CD4-positive, alpha-beta T cell treated with Interleukin-2 at 100 ng/mL for 4 hours (primary cell): ENCODE data around the gene ATP5MC3.
A peak's percentile ranks its signal among the peaks of the same experiment; 100 is the strongest.

ENCODE experiments used
- DNase-seq: peaks from one replicate; pipeline ENCODE4 v3.0.0-alpha.2; 2020; ENCODE audit warnings: low spot score

ATP5MC3 gene

DNA sequence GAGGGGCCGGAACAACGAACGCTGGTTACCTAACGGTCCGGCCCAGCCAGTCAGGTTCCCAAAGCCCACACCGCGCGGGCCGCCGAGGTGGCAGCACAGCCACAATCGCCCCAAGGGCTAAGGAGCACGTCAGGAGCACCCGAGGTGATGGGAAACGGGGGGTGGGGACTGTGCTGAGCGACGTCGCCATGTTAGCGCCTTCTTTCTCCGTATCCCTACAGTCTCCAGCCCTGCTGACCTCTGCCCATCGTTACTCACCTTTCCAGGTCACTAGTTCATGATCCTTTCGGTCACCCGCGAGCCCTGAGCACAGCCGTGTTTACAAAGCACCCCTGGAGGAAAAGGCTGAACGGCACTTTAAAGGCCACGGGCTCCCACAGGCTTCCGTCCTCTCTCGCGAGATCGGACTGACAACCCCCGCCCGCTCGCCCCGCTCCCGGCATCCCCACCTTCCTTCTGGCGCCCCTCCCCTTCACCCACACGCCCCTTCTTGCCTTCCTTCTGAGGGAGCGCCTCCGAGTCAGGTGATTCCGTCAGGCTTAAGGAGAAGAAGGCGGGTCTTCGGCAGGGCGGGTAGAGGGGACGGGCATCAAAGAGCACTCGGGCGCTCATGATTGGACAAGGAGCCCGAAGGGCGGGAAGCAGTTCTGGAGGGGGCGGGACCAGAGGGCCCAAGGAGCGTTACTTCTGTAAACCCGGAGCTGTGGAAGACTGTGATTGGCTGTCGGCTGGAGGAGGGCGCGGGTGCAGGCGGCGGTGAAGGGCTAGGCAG is 13.5 kb downstream of the ATP5MC3 start, which contains the start of gene ATF2:
Gene ATF2, minus strand, starts transcription at position 412 of the 772 bp plus-strand sequence. CDS start 31,760 bp downstream, outside the sequence.
- DNase-seq, result peak; percentile 99

DNA sequence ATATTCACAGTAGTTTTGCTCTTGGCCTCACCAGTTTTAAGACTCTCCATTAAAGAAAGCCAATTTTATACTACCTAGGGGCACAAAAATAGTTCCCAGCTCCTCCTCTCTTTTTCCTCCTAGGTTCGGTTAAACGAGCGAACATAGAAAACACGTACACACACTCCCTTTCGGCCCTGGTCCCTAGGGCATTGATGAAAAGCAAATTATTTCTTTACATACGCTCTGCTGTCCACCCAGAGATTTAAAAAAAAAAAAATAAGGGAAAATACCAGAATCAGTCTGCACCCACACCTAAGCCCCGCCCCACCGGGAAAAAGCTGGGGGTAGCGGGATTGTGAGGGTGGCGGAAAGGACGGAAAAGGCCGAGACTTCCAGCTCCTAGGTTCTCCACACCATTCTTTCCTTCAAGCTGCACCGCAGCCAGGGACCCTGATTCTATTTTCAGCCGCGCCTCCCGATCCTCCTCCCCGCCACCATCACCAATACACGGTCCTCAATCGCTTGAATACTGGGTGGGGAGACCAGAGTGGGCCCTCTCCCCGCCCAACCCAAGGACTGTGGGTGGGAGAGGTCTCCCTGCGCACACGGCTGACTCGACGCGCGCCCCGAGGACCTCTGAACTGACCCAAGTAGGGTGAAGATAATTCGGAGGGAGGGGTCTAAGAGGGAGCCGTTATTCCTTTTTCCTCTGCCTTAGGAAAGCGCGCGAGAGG is 14.3 kb downstream of the ATP5MC3 start:
- DNase-seq, result peak; percentile 27

DNA sequence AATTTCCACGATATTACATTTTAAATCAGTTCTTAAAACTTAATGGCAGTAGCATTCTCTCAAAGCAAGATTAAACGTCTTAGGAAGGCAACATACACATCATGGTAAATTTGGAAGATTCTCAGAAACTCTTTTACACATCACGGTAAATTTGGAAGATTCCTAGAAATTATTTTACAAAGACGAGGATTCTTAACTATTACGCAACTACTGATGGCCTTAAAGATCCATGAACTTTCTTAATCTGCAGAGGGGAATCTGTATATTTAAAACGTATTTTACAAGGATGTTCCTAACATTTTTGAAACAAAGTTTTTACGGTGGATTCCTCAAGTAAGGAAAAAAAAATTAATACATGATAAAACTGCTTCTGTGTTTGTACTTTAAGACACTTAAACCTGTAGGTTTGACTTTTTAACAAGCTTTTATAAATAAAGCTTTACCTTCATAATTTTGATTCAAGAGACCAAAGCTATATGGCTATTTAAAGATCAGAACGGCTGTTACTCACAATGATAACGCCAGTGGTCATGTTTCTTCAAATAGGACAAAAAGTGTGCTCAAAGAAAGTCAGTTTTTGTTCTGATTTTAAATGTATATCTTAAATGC is 15.2 kb downstream of the ATP5MC3 start:
- no peak for DNase-seq

DNA sequence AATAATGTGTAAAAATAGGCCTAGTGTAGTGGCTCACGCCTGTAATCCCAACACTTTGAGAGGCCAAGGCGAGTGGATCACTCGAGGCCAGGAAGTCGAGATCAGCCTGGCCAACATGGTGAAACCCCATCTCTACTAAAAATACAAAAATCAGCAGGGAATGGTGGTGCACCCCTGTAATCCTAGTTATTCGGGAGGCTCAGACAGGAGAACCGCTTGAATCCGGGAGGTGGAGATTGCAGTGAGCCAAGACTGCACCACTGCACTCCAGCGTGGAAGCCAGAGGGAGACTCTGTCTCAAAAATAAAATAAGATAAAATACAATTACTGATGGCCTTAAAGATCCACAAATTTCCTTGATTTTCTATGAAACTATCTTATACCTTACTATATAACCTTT is 17.3 kb downstream of the ATP5MC3 start:
- DNase-seq, result no peak

DNA sequence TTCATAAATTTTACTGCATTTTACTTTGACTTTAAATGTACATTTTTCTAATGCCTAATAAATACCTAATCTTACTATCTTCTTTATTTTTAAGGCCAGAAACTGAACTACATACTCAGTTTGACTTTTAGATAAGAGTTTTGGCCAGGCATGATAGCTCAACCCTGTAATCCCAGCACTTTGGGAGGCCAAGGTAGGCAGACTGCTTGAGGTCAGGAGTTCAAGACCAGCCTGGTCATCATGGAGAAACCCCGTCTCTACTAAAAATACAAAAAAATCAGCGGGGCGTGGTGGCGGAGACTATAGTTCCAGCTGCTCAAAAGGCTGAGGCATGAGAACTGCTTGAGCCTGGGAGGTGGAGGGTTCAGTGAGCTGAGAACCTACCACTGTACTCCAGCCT is 22.6 kb downstream of the ATP5MC3 start:
- DNase-seq, result no peak

DNA sequence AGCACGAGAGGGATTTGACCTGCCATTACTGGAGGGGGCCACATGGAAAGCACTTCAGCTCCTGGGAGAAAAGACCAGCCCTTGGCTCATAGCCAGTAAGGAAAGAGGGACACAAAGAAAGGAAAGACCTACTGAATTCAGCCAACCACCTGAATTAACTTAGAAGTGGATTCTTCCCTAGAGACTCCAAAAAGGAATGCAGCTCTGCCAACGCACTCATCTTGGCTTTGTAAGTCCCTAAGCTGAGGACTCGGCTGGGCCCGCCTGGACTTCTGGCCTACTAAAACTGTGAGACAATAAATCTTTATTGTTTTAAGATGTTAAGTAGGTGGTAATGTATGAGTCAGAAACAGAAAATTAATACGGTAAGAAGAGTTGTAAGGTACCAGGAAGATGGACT is 25.0 kb downstream of the ATP5MC3 start:
- DNase-seq, result no peak

DNA sequence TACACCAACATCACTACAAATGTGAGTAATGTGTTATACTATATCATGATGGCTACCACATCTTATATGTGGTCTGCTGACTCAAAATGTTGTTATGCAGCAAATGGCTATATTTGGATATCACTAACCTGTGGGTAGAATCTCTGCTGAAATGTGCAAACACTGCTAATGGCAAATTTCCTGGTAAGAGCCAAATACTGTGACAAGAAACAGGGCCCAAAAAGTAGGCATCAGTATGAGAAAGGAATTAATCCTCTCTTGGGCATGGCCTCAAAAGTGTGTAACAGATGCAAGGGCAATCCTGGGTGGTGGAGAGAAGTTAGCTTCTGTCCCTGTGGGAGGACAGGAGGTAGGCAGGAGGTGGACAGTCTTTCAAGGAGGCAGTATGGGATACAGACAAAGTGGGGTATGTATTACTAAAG is 26.8 kb downstream of the ATP5MC3 start:
- DNase-seq, result peak; percentile 21

DNA sequence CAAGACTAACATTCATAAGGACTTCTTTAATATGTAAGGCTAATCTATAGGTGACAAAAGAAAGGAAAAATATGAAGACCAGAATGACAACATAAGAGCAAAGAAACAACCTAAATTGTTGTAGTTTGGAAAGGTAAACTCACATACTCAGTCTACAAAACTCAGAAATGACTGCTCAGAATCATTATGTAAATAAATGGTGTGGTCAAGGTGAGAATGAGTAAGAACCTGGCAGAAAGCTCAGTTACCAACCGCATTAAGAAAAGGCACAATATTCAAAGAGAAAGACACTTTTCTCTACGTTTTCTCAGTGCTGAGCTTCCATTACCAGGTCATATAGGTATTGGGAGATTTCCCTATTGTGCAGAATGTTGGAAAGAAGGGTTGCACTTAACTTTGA is 29.3 kb downstream of the ATP5MC3 start:
- DNase-seq, result no peak

DNA sequence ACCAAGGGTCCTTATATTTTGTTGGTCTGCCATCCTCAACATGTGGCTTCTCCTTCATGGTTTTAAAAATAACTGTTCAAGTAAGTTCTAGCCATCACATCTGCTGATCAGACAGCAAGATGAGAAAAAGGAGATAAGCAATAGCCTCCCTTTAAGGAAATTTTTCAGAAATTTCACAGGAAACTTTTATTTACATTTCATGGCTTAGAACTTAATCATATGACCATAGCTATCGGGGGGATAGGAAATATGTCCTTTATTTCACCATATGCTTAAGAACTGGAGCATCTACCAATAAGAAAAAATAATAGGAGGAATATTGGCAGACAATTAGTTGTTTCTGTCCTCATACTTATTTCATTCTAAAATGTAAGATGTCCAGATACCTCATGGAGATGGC is 29.7 kb downstream of the ATP5MC3 start:
- no peak for DNase-seq

DNA sequence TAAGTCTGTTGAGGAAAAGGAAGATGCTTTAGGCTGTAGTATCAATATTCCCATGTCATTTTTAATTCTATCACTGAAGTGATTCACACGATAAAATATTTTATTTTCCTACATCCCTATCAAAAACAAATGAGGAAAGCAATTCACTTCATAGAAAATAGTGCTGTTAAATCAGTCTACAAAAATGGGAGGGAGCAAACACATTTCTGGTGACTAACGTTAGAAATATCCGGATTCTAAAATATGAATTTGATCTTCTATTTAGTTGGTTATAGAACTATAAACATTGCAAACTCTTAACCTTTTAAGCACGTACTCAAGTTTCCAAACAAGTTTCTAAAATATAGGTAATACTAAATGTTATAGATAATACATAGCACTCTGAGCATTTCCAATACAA is 34.3 kb downstream of the ATP5MC3 start:
- no peak for DNase-seq

DNA sequence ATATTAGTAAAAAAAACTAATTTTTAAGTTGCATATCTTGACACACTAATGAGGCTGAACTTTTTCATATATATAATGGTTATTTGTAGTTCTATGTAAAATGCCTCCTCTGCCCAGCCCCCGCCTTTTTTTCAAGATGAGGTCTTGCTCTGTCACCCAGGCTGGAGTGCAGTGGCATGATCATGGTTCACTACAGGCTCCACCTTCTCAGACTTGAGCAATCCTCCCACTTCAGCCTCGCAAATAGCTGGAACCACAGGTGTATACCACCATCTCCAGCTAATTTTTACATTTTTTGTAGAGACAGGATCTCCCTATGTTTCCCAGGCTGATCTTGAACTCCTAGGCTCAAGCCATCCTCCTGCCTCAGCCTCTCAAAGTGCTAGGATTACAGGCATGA is 37.8 kb downstream of the ATP5MC3 start:
- no peak for DNase-seq

DNA sequence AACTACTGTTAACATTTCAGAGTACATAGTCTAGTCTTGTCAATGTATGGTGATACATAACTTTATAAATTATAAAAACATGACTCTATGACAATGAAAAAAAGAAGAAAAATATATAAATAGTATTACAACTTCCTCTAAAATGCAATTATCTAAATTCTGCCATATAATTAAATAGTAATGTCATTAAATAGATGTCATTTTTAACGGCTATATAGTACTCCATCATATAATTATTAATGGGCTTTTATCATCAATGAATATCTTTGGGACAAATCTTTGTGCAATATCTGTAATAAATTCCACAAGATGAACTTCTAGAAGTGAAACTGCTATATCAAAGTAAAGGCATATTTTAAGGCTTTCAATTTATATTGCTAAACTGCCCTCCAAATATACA is 38.3 kb downstream of the ATP5MC3 start:
- DNase-seq, result no peak

DNA sequence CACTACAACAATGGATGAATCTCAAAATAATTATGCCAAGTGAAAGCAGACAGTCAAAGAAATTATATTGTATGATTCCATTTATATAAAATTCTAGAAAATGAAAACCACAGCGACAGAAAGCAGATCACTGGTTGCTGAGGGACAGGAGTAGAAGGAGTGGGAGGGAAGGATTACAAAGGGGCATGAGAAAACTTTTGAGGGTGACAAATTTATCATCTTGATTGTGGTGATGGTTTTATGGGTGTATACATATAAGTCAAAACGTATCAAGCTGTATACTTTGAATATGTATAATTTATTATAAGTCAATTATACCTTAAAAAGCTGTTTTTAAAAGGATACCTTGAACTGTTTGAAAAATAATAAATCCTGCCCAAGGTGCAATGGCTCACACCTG is 41.2 kb downstream of the ATP5MC3 start:
- no peak for DNase-seq

DNA sequence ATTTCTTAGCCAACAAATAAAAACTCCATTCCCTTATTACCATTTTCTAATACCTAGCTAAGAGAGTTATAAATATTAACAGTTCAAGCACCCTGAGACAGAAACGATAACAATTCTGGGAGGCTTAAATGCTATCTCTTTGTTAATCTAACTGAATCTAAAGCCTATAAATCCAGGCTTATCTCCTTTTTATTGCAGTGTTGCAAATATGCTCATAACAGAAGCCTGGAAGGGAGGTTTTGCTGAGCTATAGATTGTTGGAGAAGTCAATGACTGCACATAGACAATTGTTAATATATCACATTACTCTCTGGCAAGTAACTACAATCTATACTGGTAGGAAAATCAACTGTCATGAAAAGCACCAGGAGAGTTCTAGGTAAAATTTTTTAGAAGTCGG is 43.7 kb downstream of the ATP5MC3 start:
- DNase-seq, result no peak

DNA sequence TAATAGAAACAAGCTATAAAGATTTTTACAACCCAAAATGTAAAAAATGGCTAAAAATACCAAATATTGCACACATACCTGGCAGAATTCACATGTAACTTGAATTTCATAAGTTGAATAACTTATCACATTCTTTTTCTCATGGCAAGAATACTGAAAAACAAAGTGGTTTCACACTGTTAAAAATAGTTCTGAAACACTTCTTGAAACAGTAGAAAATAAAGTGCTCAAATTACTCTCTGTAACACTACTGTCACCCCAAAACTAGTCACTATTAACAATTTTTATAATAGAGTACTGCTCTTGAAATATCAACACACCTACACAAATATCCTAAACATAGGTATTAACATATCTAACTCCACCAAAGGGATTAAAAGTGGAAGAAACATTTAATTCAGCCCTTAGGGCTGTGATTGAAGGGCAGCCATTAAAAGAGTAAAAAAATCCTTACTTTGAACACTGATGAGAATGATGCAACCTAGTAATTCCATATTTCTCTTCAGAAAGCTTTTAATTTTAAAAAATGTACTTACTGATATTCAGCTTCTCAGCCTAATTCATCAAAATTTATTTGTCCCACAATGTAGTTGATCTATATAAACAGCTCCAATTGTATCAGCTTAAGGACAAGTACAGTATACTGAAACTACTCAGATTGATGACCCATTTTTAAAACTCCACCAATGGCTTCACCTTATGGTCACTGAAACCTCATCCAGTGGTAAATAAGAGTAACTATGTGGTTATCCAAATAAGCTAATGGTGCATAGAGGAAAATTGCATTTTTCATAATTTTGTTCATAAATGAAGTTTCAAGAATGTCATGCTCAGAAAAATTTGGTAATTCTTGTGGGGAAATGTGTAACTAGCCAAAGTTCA is 44.9 kb downstream of the ATP5MC3 start:
- DNase-seq, result no peak

DNA sequence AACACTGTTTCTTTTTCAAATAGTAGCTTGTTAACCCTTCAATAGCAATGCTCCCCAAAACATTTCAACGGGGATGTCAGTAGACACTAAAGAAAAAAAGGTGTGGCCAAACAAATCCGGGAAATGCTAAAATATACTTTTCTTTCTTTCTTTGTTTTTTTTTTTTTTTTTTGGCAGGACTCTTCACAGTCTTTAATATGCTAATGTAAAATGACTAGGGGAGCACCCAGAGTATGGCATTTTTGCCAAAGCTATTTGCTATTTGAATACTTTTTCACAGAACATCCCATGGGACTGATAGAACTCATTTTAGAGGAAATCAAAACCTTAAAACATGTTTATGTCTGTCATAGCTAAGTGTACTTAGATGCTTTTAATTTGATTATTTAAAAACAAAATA is 45.6 kb downstream of the ATP5MC3 start:
- DNase-seq, result no peak

DNA sequence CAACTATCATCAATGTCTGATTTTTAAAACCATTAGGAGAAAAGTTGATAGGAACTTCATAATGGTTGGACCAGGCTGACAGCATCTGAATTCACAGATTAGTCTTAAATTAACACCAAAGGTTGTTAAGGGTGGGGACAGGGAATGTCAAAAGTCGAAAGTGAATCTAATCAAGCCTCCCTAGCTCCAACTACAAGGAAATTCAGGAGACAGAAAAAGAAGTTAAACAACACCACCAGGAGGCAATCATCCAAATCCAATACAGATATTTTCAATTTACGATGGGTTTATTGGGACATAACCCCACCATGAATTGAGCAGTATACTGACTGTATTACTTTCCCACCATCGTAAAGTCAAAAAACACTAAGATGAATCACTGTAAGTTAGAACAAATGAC is 46.3 kb downstream of the ATP5MC3 start:
- no peak for DNase-seq

DNA sequence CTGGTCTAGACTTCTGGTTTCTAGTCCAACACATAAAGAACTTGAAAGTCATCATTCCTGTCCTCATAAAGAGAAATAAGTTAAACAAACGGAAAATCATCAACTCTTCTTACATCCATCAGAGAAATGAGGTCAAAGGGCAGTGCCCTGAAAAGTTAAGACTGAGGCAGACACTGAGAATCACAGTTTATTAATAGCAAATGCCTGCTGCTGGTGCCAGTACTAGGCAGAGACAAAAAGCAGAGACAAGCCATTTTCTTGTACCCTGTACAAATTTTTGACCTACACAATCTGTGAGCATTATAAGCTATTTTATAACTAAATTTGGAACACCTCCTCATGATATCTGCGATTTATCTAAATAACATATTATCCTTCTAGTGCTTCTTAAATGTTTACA is 50.3 kb downstream of the ATP5MC3 start:
- DNase-seq, result no peak

DNA sequence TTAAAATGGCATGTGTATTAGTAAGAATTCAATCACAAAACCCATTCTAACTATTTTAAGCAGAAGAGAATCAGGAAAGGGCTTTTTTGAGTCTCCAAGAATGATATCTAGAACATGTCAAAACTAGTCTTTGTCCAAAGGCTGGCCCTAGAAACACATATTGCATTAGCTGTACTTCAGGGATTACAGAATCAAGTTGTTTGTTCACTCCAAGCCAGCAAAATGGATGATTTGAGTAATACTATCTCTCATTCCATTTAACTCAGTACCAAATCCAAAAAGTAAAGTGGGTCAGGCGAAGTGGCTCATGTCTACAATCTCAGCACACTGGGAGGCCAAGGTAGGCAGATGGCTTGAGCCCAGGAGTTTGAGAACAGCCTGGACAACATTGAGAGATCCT is 54.8 kb downstream of the ATP5MC3 start:
- no peak for DNase-seq
